GM19240 (cell line): Measurements from ENCODE around the gene EEF2.
"Not testable (repeated sequence)": the region's sequence is repeated elsewhere in the genome, so short reads cannot be mapped to it uniquely, and the experiment has no call there.

Source experiments
- DNase-seq: peaks from one replicate; pipeline ENCODE4 v3.0.0; 2011; ENCODE audit warnings: low spot score; ENCODE audit not compliant: insufficient read length

Gene EEF2

DNA sequence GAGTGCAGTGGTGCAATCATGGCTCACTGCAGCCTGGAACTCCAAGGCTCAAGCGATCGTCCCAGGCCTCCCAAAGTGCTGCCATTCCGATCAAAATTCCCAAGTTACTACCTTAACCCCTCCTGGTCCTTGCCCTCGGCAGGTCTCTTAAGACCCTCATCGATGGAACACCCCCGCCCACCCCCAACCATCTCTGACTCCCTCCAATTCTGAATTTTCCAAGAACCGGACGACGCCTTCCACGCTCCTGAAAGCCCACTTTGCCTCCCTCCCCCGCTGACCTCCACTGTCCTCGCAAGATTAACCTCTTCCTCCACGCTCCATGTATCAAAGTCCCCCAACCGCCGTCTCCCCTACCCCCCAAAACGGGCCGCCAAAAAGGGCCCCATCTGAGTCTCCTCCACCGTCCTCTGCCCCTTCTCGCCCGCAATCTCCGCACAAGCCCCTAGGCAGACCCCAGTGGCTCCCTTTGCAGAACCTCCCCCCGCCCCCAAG is 14.9 kb downstream of the EEF2 start:
- no peak for DNase-seq

DNA sequence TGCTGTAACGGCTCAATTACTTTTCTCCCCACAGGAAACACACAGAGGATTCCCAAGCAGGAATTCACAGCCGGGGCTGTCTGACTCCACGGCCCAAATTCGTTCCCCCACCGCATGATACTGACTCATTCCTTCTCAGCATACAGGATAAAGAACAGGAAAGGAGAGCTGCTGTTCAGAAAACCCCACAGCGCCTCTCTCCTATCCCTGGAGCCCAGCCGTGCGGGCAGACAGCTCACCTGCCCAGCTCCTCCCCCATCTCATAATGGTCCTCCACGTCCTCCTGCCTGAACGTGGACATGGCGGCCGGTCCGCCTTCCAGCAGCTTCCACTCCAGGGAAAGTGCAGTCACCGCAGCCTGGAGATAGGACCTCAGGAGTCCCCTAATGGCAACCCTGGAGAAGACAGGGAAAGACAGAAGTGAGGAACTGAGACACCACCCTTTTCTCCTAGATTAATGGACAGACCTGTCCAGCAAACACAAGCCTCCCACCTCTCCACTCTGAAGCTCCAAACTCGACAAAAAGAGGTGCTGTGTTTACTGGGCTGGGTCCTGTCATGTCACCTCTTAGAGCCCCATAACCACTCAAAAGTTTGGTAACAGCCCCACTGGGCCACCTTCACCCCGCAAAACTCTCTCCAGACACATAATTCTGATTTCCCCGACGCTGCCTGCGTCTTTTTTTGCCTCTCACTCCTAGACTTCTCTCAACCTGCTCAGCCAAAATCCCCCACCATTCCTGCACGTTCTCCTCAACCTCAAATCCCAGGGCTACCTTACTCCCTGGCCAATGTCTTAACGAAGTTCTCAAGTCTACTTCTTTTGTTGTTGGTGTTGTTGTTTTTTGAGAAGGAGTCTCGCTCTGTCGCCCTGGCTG is 15.6 kb downstream of the EEF2 start:
- no peak for DNase-seq

DNA sequence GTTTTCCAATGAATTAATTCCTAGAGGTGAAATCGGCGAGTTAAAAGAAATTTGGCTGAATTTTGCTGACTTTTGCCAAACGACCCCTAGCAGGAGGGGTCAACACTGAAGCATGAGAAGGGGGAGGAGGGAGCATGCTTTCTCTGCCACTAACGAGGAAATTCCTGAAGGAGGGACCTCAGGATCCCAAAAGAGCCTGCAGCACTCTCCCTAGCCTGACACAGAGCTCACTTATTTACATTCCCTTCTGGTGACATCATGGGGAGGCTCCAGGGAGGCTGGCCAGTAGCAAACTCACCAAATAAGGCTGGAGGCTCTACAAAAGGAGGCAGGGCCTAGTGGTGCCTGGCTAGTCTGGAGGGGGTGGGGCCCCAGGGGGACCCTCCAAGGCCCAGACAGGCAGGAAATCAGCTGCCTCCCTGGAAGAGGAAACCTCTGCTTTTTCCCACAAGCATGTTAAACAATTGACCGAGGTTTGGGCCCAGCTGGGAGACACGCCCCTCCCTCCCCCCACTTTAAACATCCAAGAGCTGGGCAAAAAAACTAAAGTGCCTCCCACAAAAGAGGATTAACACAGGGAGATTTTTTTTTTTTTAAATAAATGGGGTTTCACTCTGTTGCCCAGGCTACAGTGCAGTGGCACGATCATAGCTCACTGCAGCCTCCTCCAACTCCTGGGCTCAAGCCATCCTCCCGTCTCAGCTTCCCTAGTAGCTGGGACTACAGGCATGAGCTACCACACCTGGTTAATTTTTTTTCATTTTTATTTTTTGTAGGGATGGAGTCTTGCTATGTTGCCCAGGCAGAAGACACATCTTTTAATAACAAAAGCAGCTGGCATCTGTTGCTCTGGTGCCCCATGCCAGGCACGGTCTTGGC is 16.5 kb downstream of the EEF2 start:
- no peak for DNase-seq

DNA sequence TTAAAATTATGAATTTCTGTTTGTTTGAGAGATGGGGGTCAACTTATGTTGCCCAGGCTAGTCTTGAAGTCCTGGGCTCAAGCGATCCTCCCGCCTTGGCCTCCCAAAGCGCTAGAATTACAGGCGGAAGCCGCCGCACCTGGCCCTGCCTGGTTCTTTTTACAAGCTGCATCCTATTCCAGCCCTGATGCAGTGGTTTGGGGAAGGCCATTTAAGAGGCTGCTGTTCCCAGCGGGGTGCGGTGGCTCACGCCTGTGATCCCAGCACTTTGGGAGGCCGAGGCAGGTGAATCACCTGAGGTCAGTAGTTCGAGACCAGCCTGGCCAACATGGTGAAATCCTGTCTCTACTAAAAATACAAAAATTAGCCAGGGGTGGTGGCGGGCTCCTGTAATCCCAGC is 17.3 kb downstream of the EEF2 start:
- not testable (repeated sequence) for DNase-seq

DNA sequence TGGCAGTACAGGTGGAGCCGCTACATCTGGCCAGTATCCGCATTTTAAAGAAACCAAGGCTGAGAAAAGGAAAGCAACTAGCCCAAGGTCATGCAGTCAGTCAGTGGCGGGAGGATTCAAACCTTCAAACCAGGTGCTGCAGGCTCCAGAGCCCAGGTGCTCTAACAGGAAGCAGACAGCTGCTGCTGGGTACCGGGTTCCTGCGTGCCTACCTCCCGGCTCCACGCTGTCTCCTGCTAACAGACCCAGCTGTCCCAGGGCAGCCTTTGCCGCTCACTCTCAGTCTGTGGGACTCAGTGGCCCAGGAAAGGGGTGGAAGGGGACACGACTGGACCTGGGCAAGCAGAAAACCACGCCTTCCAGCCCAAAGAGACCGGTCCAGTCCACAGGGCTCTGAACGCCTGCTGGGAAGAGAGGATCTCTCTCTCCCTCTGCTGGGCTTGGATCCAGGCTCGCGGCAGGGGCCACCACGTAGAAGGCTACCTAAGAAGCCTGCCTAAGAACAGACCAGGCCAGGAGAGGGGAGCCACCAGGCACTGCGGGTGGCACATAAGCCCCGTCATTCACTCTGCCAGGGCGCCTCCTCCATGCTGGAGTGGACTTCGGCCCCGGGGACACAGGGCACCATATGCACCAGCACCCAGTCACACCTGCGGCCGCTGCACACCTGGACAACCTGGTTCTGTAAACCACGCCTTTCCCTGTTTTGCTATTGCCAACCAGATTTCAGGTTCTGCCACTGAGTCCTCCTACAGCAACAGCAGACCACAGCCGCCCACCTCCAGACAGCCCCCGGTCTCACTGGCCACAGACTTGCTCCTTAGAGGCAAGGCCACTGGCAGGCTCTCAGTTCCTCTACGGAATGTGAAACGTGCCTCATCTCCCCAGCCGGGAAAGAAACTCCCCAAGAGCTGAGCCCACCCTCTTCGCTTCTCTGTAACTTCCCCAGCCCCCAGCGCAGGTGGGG is 18.9 kb downstream of the EEF2 start:
- no peak for DNase-seq

DNA sequence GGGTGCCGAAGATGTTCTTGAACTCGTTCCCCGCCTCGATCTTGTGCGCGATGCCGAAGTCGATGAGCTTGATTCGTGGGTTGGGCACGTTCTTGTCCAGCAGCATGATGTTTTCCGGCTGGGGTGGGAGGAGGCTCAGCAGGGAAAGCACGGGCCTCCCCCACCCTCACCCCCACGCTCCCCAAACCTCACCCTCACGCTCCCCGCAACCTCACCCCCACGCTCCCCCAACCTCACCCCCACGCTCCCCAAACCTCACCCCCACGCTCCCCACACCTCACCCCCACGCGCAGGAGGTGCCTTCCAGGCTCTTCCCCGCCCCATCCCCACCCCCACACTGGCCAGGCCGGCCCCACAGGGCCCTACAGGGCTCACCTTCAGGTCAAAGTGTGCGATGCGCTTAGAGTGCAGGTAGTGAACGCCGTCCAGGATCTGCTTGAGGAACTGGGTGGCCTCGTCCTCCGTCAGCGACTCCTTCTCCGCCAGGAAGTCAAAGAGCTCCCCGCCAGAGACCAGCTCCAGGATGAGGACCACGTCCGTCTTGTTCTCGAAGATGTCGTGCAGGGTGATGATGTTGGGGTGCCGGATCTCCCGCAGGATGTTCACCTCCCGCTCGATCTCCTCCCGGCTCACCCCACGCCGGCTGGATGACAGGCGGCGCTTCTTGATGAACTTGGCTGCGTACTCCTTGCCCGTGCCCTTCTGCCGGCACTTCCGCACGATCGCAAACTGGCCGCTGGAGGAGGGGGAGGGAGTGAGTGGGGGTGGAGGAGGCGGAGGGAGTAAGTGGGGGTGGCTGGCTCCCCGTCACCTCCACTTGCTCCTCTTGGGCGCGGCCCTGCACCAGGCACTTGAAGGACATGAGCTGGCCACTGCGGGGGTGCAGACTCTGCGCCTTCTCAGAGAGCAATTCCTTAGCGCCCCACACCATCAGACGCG is 20.7 kb downstream of the EEF2 start:
- DNase-seq = no peak

DNA sequence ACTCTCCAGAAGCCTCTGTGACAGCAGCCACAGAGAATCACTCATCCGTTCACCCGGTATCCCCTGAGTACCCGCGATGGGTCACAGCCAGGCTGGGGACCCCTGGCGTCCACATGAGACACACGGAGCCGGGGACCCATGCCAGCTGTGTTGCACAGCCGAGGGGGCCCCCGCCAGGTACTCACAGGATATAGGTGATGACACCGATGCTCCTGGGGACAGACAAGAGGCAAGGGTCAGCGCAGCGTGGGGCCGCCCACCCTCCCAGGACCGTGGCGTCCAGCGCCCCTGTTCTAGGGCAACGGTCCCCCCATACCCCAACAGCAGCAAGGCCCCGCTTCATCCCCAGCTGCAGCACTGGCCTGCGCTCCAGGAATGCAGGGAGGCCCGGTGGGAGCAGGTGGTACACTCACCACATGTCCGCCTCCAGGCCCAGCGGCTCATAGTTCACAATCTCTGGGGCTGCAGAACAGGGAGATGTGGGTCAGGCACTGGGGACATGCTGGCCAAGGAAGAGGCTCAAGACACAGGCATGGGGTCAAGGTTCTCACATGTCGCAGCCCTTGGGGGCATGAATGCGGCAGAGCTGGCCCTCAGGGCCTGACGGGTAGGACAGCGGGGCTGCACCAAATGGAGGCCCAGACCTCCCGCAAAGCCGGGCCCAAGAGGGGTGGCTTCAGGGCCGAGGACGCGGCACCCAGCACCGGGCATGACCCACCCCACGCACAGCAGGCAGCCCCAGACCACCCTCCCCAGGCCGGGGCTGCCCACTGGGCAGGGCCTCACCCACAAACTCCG is 21.6 kb downstream of the EEF2 start:
- no peak for DNase-seq

DNA sequence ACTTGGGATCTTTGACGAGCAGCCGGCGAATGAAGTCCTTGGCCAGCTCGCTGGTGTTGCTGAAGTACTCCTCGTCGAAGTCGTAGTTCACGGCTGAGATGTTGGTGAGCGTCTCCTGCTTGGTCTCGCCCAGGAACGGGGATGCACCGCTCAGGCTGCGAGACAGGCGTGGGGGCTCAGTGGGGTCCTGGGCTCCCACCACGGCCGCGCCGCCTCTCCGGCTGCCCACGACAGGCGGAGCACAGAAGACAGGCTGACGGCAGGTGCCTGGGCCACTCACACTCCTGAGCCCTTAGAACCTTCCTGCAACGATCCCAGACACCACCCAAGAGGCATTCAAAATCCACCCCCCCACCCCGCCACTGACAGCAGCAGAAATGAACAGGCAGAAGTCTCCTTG is 24.3 kb downstream of the EEF2 start:
- no peak for DNase-seq

DNA sequence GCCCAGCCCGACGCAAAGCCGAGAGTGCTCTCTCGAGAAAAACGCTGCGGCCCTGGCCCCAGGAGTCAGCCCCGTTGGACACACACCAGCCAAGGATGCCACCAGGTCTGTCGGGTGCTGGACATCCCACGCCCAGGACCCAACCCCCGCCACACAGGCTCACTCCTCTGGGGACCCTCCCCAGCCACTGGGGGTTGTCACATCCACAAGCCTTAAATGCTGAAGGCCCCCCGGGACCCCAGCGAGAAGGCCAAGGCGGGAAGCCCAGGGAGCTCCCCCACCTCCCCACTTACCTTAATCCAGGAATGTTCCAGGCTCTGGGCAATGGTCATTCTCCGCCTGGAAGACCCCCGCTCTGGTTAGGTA is 25.5 kb downstream of the EEF2 start:
- DNase-seq = no peak

DNA sequence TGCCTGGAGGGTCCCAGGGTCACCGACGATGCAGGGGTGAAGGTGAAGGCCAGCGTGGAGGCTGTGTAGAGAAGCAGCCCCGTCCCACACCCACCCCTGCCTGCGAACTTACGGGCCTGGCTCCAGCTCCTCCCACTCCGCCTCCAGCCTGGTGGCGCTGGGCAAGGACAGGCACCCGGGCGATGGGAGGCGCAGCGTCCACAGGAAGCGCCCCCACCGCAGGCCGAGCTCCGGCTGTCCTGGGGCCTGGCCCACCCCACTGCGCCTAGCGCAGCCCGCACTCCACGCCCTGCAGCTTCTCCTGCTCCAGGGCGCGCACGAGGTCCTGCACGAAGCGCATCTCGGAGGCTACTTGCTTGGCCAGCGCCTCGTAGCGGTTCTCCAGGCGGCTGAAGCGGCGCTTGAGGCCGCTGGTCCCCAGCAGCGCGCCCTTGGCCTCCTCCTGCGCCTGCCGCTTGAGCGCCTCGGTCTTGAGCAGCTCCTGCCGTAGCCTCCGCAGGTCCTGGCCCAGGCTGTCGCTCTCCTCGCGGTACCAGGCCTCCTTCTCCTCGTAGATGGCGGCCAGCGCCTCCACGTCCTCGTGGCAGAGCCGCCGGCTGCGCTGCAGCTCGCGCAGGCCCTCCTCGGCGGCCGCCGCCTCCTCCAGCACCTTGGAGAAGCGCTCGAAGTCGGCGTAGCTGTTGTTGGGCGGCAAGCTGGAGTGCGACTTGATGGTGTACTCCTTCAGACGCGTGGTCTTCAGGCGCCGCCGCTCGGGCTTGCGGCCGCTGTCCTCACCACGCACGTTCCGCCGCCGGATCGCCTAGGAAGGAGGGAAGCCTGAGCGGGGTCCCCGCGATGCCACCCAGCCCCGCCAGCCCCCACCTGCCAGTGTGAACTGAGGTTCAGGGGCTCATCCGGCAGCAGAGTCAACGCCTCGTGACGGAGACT is 26.2 kb downstream of the EEF2 start:
- no peak for DNase-seq

DNA sequence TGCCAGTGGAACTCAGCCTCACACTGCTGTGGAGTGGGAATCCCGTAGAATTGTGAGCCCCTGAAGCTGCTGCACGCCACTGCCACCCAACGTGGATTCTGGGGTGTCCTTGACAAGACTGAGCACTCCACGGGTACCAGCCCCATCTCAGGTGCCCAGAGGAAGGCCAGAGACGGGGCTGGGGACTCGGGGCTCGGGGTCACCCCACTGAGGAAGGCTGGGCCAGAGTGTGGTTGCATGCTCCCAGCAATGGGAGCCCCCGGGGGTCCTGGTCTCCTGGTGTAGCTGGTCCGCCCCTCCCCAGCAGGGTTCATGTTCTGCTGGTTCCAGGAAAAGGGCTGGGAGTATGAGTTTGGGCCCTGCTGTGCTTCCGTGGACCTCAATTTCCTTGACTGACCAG is 29.6 kb downstream of the EEF2 start:
- no peak for DNase-seq

DNA sequence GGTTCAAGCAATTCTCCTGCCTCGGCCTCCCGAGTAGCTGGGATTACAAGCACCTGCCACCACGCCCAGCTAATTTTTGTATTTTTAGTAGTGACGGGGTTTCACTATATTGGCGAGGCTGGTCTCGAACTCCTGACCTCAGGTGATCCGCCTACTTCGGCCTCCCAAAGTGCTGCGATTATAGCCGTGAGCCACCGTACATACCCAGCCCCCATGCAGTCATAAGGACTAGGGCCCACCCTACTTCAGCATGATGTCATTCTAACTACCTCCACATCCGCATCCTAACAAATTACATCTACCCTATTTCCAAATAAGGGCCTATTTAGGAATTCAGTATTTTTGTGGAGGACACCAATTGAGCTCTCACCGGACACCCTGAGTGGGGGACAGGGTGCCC is 30.0 kb downstream of the EEF2 start:
- DNase-seq = not testable (repeated sequence)

DNA sequence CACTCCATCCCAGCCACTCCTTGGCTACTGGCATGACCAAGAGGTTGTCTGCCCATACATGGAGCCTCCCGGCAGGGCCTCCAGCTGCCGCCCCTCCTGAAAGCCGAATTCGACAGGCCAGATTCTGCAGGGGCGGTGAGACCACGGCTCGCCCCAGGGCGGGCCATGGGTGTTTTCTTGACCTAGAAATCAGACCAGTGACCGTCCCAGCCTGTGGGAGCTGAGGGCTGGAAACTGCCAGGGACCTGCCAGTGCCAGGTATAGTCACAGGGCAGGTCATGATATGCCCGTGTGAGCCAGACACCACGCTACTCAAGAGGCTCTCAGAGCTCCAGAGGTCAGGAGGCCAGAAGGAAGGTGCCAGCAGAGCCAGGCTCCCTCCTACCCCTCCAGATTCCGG is 31.2 kb downstream of the EEF2 start:
- DNase-seq = no peak

DNA sequence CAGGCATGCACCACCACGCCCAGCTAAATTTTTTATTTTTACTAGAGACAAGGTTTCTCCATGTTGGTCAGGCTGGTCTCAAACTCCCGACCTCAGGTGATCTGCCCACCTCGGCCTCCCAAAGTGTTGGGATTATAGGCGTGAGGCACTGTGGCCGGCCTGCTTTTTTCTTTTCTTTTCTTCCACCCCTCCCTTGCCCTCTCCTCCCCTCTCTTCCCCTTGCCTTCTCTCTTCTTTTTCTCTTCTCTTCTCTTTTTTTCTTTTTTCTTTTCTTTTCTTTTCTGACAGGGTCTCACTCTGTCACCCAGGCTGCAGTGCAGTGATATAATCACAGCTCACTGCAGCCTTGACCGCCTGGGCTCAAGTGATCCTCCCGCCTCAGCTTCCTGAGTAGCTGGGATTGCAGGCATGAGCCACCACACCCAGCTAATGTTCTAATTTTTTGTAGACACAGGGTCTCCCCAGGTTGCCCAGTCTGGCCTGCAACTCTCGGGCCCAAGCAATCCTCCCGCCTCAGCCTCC is 32.4 kb downstream of the EEF2 start:
- DNase-seq = not testable (repeated sequence)

DNA sequence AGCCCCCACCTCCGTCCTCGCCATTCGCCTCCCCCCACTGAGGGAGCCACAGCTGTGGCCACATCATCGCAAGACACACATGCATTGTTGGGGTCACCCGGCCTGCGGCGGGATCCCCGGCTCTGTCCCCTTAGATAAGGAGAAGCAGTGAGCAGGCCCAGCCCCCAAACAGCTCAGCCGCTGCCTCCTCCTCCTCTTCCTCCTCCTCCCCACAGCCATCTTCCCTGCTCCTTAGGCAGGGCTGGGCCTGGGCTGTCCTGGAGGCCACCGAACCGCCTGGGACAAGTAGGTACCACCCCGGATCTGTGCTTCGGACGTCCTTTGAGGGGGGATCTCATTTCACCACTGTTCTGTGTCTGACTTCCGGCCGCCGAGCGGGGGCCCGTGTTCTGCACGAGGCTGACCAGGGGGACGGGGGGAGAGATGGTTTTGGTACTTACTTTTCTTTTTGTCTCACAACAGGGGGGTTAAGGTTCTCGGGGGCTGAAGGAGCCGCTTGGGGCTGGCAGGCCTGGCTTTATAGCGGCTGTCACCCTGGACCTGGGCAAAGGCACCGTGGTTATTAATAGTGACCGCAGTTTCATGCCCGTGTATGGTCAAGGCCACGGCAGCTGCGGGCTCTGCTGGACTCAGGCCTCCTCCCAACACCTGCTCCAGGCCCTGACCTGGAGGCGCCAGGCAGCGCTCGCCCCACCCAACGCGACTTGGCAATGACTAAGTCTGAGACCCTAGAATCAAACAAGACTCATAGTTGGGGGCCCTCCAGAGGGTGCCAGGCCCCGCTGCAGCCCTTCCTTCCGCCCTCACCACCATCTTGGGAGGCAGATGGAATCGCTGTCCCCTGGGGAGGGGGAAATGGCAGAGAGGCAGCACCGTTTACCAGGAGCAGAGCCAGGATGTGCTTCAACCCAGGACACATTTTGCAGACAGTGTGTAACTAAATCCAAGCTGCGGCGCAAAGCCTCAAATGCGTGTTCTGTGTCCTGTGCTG is 34.1 kb downstream of the EEF2 start:
- DNase-seq = no peak

DNA sequence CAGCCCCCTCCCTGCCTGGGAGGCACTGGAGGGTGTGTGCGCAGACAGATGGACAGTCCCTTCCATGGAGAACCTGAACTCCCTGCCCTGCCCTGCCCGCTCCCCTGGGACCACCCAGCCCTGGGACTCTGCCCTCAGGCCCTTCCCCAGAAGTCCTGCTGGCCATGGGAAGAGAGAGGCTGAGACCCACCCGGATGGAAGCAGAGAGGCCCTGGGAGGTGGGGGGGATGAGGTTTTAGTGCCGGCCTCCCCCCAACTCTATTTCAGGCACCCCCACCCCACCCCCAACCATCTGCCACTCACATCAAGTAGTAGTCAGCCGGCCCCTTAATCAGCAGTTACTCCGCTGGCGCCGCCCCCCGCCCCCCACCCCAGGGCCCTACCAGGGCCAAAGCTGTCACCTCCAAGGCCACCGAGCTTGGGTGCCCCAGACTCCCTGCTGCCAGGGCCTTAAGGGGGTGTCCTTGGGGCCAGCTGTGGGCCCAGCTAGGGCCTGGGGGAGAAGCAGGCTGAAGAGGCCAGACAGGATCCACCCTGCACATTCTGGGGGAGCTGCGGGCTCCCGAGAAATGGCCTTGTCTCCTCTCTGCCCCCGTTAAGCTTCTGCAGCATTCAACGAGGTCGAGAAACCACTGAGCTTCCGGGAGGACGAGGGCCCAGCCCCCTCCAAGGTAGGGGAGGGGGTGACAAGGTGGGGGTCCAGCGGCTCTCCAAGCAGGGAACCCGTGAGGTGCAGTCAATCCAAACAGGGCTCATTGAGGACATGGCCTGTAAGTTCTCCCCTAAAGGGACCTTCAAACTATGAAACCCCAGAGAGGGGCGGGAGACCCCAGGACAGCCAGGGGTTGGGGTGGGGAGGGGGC is 35.0 kb downstream of the EEF2 start:
- DNase-seq = no peak
